HG03457 (cell line): Measurements from ENCODE around the gene SLC11A2.
"Not testable (repeated sequence)": the region's sequence is repeated elsewhere in the genome, so short reads cannot be mapped to it uniquely, and the experiment has no call there.

Experiments used
- ATAC-seq: cut with Tn5 transposase; IDR thresholded peaks from one replicate; pipeline ENCODE4 v1.9.1; 2021; ENCODE audit warnings: moderate number of reproducible peaks; ENCODE audit not compliant: unreplicated experiment

SLC11A2 gene

GRCh38 chr12:50951112-50951511, 75.1 kb downstream of the SLC11A2 start:
- no peak for ATAC-seq

DNA sequence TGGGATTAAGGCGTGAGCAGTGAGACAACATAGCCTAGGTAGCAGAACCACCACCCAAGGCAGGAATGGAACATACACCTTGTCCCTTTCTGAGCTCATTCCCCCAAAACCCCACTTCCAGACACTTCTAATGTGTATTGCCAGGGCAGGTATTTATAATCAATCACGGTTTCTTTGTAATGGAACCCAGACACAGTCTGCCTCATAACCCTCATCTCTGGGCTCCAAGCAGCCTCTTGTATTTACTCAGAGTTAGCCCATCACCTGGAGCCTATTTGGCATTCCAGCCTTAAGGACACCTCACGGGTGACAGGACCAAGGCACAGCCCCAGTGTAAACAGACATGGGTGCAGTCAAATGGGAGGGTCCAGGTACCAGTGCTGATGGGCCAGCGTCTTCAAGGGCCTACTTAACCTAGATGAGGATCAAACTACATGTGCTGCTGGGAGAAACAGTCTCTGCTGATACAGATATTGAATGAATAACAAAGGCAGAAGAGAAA, 76.3 kb downstream of the SLC11A2 start:
- ATAC-seq: no peak

DNA sequence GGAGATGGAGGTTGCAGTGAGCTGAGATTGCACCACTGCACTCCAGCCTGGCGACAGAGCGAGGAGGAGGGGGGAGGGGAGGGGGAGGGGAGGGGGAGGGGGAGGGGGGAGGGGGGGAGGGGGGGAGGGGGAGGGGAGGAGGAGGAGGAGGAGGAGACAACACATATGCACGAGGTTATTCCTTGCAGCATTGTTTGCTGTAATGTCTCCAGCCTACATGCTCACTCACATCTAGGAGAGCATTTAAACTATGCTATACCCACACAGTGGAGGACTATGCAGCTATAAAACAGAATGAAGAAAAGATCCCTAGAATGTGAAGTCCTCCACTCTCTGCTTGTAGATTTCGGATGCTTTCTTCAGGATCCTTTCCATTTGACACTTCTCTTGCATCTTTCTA, 77.4 kb downstream of the SLC11A2 start:
- ATAC-seq: no peak

DNA sequence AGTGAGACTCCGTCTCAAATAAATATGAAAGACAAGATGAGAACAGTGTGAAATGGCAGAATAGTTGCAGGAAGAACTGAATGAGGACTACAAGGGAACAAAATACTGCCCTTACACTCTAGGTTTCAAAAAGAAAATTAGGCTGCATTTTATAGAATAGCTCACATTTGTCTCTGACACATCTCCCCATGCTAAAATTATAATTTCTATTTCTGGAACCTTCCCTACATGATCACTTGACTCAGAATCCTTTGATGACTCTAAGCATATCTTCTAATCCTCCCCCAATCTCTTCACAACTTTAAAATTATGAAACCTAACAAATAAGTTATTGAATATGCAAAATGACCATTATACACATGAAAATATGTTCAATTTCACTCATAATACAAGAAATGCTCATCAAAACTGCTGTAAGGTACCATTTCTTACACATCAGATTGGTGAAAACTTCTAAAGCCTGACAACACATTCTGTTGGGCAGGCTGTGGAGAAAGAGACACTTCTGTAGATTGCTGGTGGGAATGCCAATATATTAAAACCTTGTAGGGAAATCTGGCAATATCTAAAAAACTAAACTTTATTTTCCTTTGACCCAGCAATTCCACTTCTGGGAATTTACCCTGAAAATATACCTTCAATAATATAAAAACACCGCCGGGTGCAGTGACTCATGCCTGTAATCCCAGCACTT, 78.1 kb downstream of the SLC11A2 start:
- ATAC-seq: no peak

- no peak for ATAC-seq
Measured at GRCh38 chr12:50937653-50938052, 88.5 kb downstream of the SLC11A2 start.

GRCh38 chr12:50936821-50937530, 89.2 kb downstream of the SLC11A2 start:
- ATAC-seq: no peak

GRCh38 chr12:50934981-50935807, 91.0 kb downstream of the SLC11A2 start:
- ATAC-seq: no peak

- no peak for ATAC-seq
Measured at GRCh38 chr12:50934371-50934851, 91.8 kb downstream of the SLC11A2 start.

GRCh38 chr12:50933459-50934124, 92.6 kb downstream of the SLC11A2 start:
- ATAC-seq: no peak

DNA sequence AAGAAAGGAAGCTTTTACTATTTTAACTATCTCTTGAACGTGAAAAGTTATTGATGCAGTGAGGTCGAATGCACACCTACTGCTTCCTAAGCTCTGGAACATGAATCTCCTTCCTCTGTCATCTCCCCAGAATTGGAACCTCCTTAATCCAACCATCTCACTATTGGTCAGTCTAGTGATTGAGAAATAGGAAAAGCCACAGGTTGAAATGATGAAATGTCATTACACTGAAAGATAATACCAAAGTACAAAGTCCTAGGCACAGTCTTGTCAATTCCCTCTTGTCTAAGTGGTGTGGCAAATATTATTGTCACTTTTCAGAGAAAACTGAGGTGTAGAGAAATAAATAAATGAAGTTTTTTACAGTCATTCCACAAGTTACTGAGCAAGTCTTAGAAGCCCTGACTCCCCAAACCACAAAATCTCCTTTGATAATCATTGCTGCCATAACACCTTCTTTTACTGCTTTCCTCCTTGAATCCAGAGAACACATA, 93.3 kb downstream of the SLC11A2 start:
- ATAC-seq: no peak

GRCh38 chr12:50930477-50930876, 95.7 kb downstream of the SLC11A2 start:
- not testable (repeated sequence) for ATAC-seq

- ATAC-seq: no peak
Measured at GRCh38 chr12:50929831-50930230, 96.4 kb downstream of the SLC11A2 start.
